ENCODE measurements around the gene ZNF213.

ZNF213 gene

GRCh38 chr16:3118204-3118790 is 16.5 kb upstream of the ZNF213 start:
- no peak overlapping the region for H3K4me2 ChIP-seq (ENCODE audit: insufficient read depth, low read length, poor library complexity, severe bottlenecking)
- peaks cover 2 to 3% of the 10 kb centered on the region in 2 donors for H3K4me1 ChIP-seq (ENCODE audit: control insufficient read depth in 2 of 2, insufficient read depth in 1 of 2, low read depth in 1 of 2, low read length in 2 of 2)
- H3K4ac ChIP-seq (ENCODE audit: low read length) = no peak overlapping the region
- peak overlapping the region; percentile 13 for H2BK5ac ChIP-seq (ENCODE audit: low read length)
- H3K79me1 ChIP-seq (ENCODE audit: low read depth, low read length) = peaks cover 8% of the 10 kb centered on the region
- no peak overlapping the region for H4K8ac ChIP-seq (ENCODE audit: low read depth, low read length)
- no peak overlapping the region for H3K14ac ChIP-seq (ENCODE audit: low read length)
- no peak overlapping the region for H2AFZ ChIP-seq (ENCODE audit: low read length)
- H2BK12ac ChIP-seq (ENCODE audit: low read length) = no peak overlapping the region
- H3K27ac ChIP-seq (replicated peaks; ENCODE audit: low read length) = no peak overlapping the region
- no CpG with 5 or more reads among the region's 16 CpGs for WGBS, 2 donors (ENCODE audit: extremely low coverage in 2 of 2, insufficient read length in 2 of 2, insufficient replicate concordance in 1 of 2)
- H2BK120ac ChIP-seq (ENCODE audit: low read depth, low read length) = no peak overlapping the region
- no peaks in the 10 kb centered on the region for H3K27me3 ChIP-seq (ENCODE audit: control insufficient read depth in 3 of 3, insufficient read depth in 3 of 3, low read depth in 1 of 3, low read length in 3 of 3)
- H3K23ac ChIP-seq (ENCODE audit: low read depth, low read length, poor library complexity) = no peak overlapping the region
- H3K9me3 ChIP-seq (replicated peaks in 1 of 2; ENCODE audit: control insufficient read depth in 2 of 2, insufficient read depth in 1 of 2, low read depth in 1 of 2, low read length in 2 of 2) = no peaks in the 10 kb centered on the region
- H3K4me3 ChIP-seq (ENCODE audit: low read length in 2 of 2) = peak overlapping the region in 1 of 2 donors; percentile 30
- H3K18ac ChIP-seq (ENCODE audit: low read length) = no peak overlapping the region
- peaks cover 36 to 58% of the 10 kb centered on the region in 2 donors for H3K36me3 ChIP-seq (replicated peaks in 1 of 2; ENCODE audit: control insufficient read depth in 2 of 2, insufficient read depth in 2 of 2, low read length in 2 of 2)
- DNase-seq (ENCODE audit: low spot score) = no peak
- H4K91ac ChIP-seq (ENCODE audit: low read depth, low read length, poor library complexity) = no peak overlapping the region
- H3K9ac ChIP-seq (ENCODE audit: low read depth, low read length, poor library complexity) = no peak overlapping the region
- no peak overlapping the region for H2AK5ac ChIP-seq (ENCODE audit: low read depth, low read length)
- no peak overlapping the region for H2BK15ac ChIP-seq (ENCODE audit: low read length)

- Histone ChIP-seq H3K4me2 (ENCODE audit: insufficient read depth, low read length, poor library complexity, severe bottlenecking) (no peak overlapping the region), H3K23ac (ENCODE audit: low read depth, low read length, poor library complexity) (no peak overlapping the region), H3K4ac (ENCODE audit: low read length) (no peak overlapping the region), H2AFZ (ENCODE audit: low read length) (no peak overlapping the region), H3K36me3 (replicated peaks in 1 of 2; ENCODE audit: control insufficient read depth in 2 of 2, insufficient read depth in 2 of 2, low read length in 2 of 2) (peaks cover 36 to 58% of the 10 kb centered on the region in 2 donors), H3K4me1 (ENCODE audit: control insufficient read depth in 2 of 2, insufficient read depth in 1 of 2, low read depth in 1 of 2, low read length in 2 of 2) (peaks cover 0 to 4% of the 10 kb centered on the region in 2 donors), H3K9ac (ENCODE audit: low read depth, low read length, poor library complexity) (no peak overlapping the region), H3K27ac (replicated peaks; ENCODE audit: low read length) (no peak overlapping the region), H3K27me3 (ENCODE audit: control insufficient read depth in 3 of 3, insufficient read depth in 3 of 3, low read depth in 1 of 3, low read length in 3 of 3) (no peaks in the 10 kb centered on the region), H2BK120ac (ENCODE audit: low read depth, low read length) (no peak overlapping the region), H2BK5ac (ENCODE audit: low read length) (no peak overlapping the region), H3K4me3 (ENCODE audit: low read length in 2 of 2) (no peak overlapping the region), H3K79me1 (ENCODE audit: low read depth, low read length) (peaks cover 3% of the 10 kb centered on the region), H3K18ac (ENCODE audit: low read length) (no peak overlapping the region), H2AK5ac (ENCODE audit: low read depth, low read length) (no peak overlapping the region), H3K14ac (ENCODE audit: low read length) (no peak overlapping the region), H2BK12ac (ENCODE audit: low read length) (no peak overlapping the region), H3K9me3 (replicated peaks in 1 of 2; ENCODE audit: control insufficient read depth in 2 of 2, insufficient read depth in 1 of 2, low read depth in 1 of 2, low read length in 2 of 2) (no peaks in the 10 kb centered on the region), H2BK15ac (ENCODE audit: low read length) (no peak overlapping the region), H4K8ac (ENCODE audit: low read depth, low read length) (no peak overlapping the region), H4K91ac (ENCODE audit: low read depth, low read length, poor library complexity) (no peak overlapping the region)
- WGBS, 2 donors (ENCODE audit: extremely low coverage in 2 of 2, insufficient read length in 2 of 2, insufficient replicate concordance in 1 of 2) = no CpG with 5 or more reads among the region's 20 CpGs
- DNase-seq (ENCODE audit: low spot score) = no peak
These were observed 16.0 kb upstream of the ZNF213 start for GRCh38 chr16:3118846-3119245.

GRCh38 chr16:3119286-3119685 is 15.5 kb upstream of the ZNF213 start:
- Histone ChIP-seq H2BK15ac (ENCODE audit: low read length) (no peak overlapping the region), H2BK12ac (ENCODE audit: low read length) (peak overlapping the region; percentile 22), H3K27ac (replicated peaks; ENCODE audit: low read length) (no peak overlapping the region), H3K4ac (ENCODE audit: low read length) (no peak overlapping the region), H3K9ac (ENCODE audit: low read depth, low read length, poor library complexity) (no peak overlapping the region), H3K14ac (ENCODE audit: low read length) (no peak overlapping the region), H2BK120ac (ENCODE audit: low read depth, low read length) (no peak overlapping the region), H3K23ac (ENCODE audit: low read depth, low read length, poor library complexity) (no peak overlapping the region), H4K8ac (ENCODE audit: low read depth, low read length) (no peak overlapping the region), H3K9me3 (replicated peaks in 1 of 2; ENCODE audit: control insufficient read depth in 2 of 2, insufficient read depth in 1 of 2, low read depth in 1 of 2, low read length in 2 of 2) (no peaks in the 10 kb centered on the region), H2AFZ (ENCODE audit: low read length) (no peak overlapping the region), H3K4me1 (ENCODE audit: control insufficient read depth in 2 of 2, insufficient read depth in 1 of 2, low read depth in 1 of 2, low read length in 2 of 2) (peaks cover 0 to 4% of the 10 kb centered on the region in 2 donors), H2AK5ac (ENCODE audit: low read depth, low read length) (no peak overlapping the region), H3K27me3 (ENCODE audit: control insufficient read depth in 3 of 3, insufficient read depth in 3 of 3, low read depth in 1 of 3, low read length in 3 of 3) (no peaks in the 10 kb centered on the region), H4K91ac (ENCODE audit: low read depth, low read length, poor library complexity) (no peak overlapping the region), H3K18ac (ENCODE audit: low read length) (no peak overlapping the region), H3K36me3 (replicated peaks in 1 of 2; ENCODE audit: control insufficient read depth in 2 of 2, insufficient read depth in 2 of 2, low read length in 2 of 2) (peaks cover 35 to 58% of the 10 kb centered on the region in 2 donors), H3K79me1 (ENCODE audit: low read depth, low read length) (peaks cover 3% of the 10 kb centered on the region), H2BK5ac (ENCODE audit: low read length) (no peak overlapping the region), H3K4me2 (ENCODE audit: insufficient read depth, low read length, poor library complexity, severe bottlenecking) (no peak overlapping the region), H3K4me3 (ENCODE audit: low read length in 2 of 2) (no peak overlapping the region)
- no CpG with 5 or more reads among the region's 33 CpGs for WGBS, 2 donors (ENCODE audit: extremely low coverage in 2 of 2, insufficient read length in 2 of 2, insufficient replicate concordance in 1 of 2)
- no peak for DNase-seq (ENCODE audit: low spot score)

GRCh38 chr16:3119701-3120408 is 15.0 kb upstream of the ZNF213 start:
- H3K27ac ChIP-seq (replicated peaks; ENCODE audit: low read length) = no peak overlapping the region
- H2BK15ac ChIP-seq (ENCODE audit: low read length) = no peak overlapping the region
- peaks cover 34 to 54% of the 10 kb centered on the region in 2 donors for H3K36me3 ChIP-seq (replicated peaks in 1 of 2; ENCODE audit: control insufficient read depth in 2 of 2, insufficient read depth in 2 of 2, low read length in 2 of 2)
- H3K14ac ChIP-seq (ENCODE audit: low read length) = no peak overlapping the region
- H3K23ac ChIP-seq (ENCODE audit: low read depth, low read length, poor library complexity) = no peak overlapping the region
- no peak for DNase-seq (ENCODE audit: low spot score)
- H3K4me1 ChIP-seq (ENCODE audit: control insufficient read depth in 2 of 2, insufficient read depth in 1 of 2, low read depth in 1 of 2, low read length in 2 of 2) = peaks cover 0 to 6% of the 10 kb centered on the region in 2 donors
- H3K4ac ChIP-seq (ENCODE audit: low read length) = no peak overlapping the region
- no peaks in the 10 kb centered on the region for H3K9me3 ChIP-seq (replicated peaks in 1 of 2; ENCODE audit: control insufficient read depth in 2 of 2, insufficient read depth in 1 of 2, low read depth in 1 of 2, low read length in 2 of 2)
- no peak overlapping the region for H3K4me2 ChIP-seq (ENCODE audit: insufficient read depth, low read length, poor library complexity, severe bottlenecking)
- H3K79me1 ChIP-seq (ENCODE audit: low read depth, low read length) = peaks cover 3% of the 10 kb centered on the region
- H2BK5ac ChIP-seq (ENCODE audit: low read length) = no peak overlapping the region
- H3K18ac ChIP-seq (ENCODE audit: low read length) = no peak overlapping the region
- H2BK120ac ChIP-seq (ENCODE audit: low read depth, low read length) = no peak overlapping the region
- peak overlapping the region; percentile 44 for H3K9ac ChIP-seq (ENCODE audit: low read depth, low read length, poor library complexity)
- H2AK5ac ChIP-seq (ENCODE audit: low read depth, low read length) = no peak overlapping the region
- no peak overlapping the region for H4K91ac ChIP-seq (ENCODE audit: low read depth, low read length, poor library complexity)
- H2AFZ ChIP-seq (ENCODE audit: low read length) = no peak overlapping the region
- H4K8ac ChIP-seq (ENCODE audit: low read depth, low read length) = no peak overlapping the region
- no peak overlapping the region for H3K4me3 ChIP-seq (ENCODE audit: low read length in 2 of 2)
- no CpG with 5 or more reads among the region's 57 CpGs for WGBS, 2 donors (ENCODE audit: extremely low coverage in 2 of 2, insufficient read length in 2 of 2, insufficient replicate concordance in 1 of 2)
- H3K27me3 ChIP-seq (ENCODE audit: control insufficient read depth in 3 of 3, insufficient read depth in 3 of 3, low read depth in 1 of 3, low read length in 3 of 3) = no peaks in the 10 kb centered on the region
- H2BK12ac ChIP-seq (ENCODE audit: low read length) = peak overlapping the region; percentile 58
